Measurements from ENCODE around the gene SBNO2. TPM values are rescaled to one million over a fixed set of nuclear protein-coding genes. Genes with fewer than 3 reads are reported as not detected.

SBNO2 gene
- total and polyA plus RNA-seq, 2 donors (not counting 1 experiment from before 2014, with no cell fraction given): 42.8 to 83.3 TPM

GRCh38 chr19:1153891-1154730 lies 20.0 kb downstream of the SBNO2 start:
- no peak overlapping the region for H3K4me3 ChIP-seq (ENCODE audit: control extremely low read depth in 1 of 5, extremely low read depth in 1 of 5, insufficient read depth in 1 of 5, low read depth in 2 of 5, low read length in 4 of 5)
- no peaks in the 10 kb centered on the region for H3K4me1 Mint-ChIP-seq
- no peak overlapping the region for H3K27ac Mint-ChIP-seq
- H3K4me2 ChIP-seq (replicated peaks; ENCODE audit: low read depth, low read length, poor library complexity, severe bottlenecking): no peak overlapping the region
- ChIA-PET POLR2A (no interaction called here), CTCF (no interaction called here)
- intact Hi-C loops (cut with micrococcal nuclease): no loop called here
- H3K4me1 ChIP-seq (ENCODE audit: control insufficient read depth in 2 of 2, insufficient read depth in 2 of 2, low read length in 2 of 2): no peaks in the 10 kb centered on the region
- peaks cover 77% of the 10 kb centered on the region for H4K20me1 ChIP-seq (ENCODE audit: control insufficient read depth, insufficient read depth, low read length, poor library complexity, severe bottlenecking)
- H3K9me3 ChIP-seq (ENCODE audit: control extremely low read depth in 1 of 3, control insufficient read depth in 2 of 3, insufficient read depth in 1 of 3, low read length in 2 of 3): no peaks in the 10 kb centered on the region
- no peak for TF ChIP-seq EZH2 (IDR thresholded peaks at IDR 0.05; ENCODE audit: borderline replicate concordance, insufficient read depth, low read depth, low read length, poor library complexity, severe bottlenecking)
- TF ChIP-seq, protein P1, sequence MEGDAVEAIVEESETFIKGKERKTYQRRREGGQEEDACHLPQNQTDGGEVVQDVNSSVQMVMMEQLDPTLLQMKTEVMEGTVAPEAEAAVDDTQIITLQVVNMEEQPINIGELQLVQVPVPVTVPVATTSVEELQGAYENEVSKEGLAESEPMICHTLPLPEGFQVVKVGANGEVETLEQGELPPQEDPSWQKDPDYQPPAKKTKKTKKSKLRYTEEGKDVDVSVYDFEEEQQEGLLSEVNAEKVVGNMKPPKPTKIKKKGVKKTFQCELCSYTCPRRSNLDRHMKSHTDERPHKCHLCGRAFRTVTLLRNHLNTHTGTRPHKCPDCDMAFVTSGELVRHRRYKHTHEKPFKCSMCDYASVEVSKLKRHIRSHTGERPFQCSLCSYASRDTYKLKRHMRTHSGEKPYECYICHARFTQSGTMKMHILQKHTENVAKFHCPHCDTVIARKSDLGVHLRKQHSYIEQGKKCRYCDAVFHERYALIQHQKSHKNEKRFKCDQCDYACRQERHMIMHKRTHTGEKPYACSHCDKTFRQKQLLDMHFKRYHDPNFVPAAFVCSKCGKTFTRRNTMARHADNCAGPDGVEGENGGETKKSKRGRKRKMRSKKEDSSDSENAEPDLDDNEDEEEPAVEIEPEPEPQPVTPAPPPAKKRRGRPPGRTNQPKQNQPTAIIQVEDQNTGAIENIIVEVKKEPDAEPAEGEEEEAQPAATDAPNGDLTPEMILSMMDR (IDR thresholded peaks at IDR 0.05): no peak
- H3K9me3 Mint-ChIP-seq (ENCODE audit: insufficient read depth): no peaks in the 10 kb centered on the region
- no peak overlapping the region for H3K27ac ChIP-seq (ENCODE audit: low read length in 2 of 2)
- no peak overlapping the region for H2AFZ ChIP-seq (ENCODE audit: insufficient read depth, low read depth, low read length, poor library complexity, severe bottlenecking)
- WGBS (ENCODE audit: insufficient coverage): 98% methylated on average over 58 of the region's 58 CpGs
- no peaks in the 10 kb centered on the region for H3K27me3 ChIP-seq (replicated peaks in 1 of 4; ENCODE audit: control extremely low read depth in 1 of 4, control insufficient read depth in 3 of 4, insufficient read depth in 4 of 4, low read length in 3 of 4)
- H3K36me3 ChIP-seq (replicated peaks in 1 of 2; ENCODE audit: control extremely low read depth in 1 of 2, control insufficient read depth in 1 of 2, extremely low read depth in 1 of 2, insufficient read depth in 2 of 2, low read length in 1 of 2): peaks cover 0 to 24% of the 10 kb centered on the region in 2 experiments
- H3K9ac ChIP-seq (ENCODE audit: low read length): no peak overlapping the region
- no peak overlapping the region for H3K4me3 Mint-ChIP-seq
- ATAC-seq (ENCODE audit: low read depth): no peak
- no peak for DNase-seq
- H3K27me3 Mint-ChIP-seq: no peaks in the 10 kb centered on the region
- peaks cover 59% of the 10 kb centered on the region for H3K79me2 ChIP-seq (ENCODE audit: control insufficient read depth, insufficient read depth, low read length)

GRCh38 chr19:1151917-1152587 lies 22.0 kb downstream of the SBNO2 start:
- no peak for TF ChIP-seq EZH2 (IDR thresholded peaks at IDR 0.05; ENCODE audit: borderline replicate concordance, insufficient read depth, low read depth, low read length, poor library complexity, severe bottlenecking)
- TF ChIP-seq, protein P1 (IDR thresholded peaks at IDR 0.05): no peak
- H3K36me3 ChIP-seq (replicated peaks in 1 of 2; ENCODE audit: control extremely low read depth in 1 of 2, control insufficient read depth in 1 of 2, extremely low read depth in 1 of 2, insufficient read depth in 2 of 2, low read length in 1 of 2): peaks cover 0 to 25% of the 10 kb centered on the region in 2 experiments
- Mint-ChIP-seq H3K9me3 (ENCODE audit: insufficient read depth) (no peaks in the 10 kb centered on the region), H3K27me3 (no peaks in the 10 kb centered on the region), H3K4me3 (no peak overlapping the region), H3K27ac (no peak overlapping the region), H3K4me1 (no peaks in the 10 kb centered on the region)
- no peak overlapping the region for H2AFZ ChIP-seq (ENCODE audit: insufficient read depth, low read depth, low read length, poor library complexity, severe bottlenecking)
- H3K27ac ChIP-seq (ENCODE audit: low read length in 2 of 2): no peak overlapping the region
- peaks cover 59% of the 10 kb centered on the region for H4K20me1 ChIP-seq (ENCODE audit: control insufficient read depth, insufficient read depth, low read length, poor library complexity, severe bottlenecking)
- DNase-seq: no peak
- no peaks in the 10 kb centered on the region for H3K4me1 ChIP-seq (ENCODE audit: control insufficient read depth in 2 of 2, insufficient read depth in 2 of 2, low read length in 2 of 2)
- no peaks in the 10 kb centered on the region for H3K27me3 ChIP-seq (replicated peaks in 1 of 4; ENCODE audit: control extremely low read depth in 1 of 4, control insufficient read depth in 3 of 4, insufficient read depth in 4 of 4, low read length in 3 of 4)
- peaks cover 39% of the 10 kb centered on the region for H3K79me2 ChIP-seq (ENCODE audit: control insufficient read depth, insufficient read depth, low read length)
- WGBS (ENCODE audit: insufficient coverage): 99% methylated on average over 34 of the region's 35 CpGs
- H3K4me2 ChIP-seq (replicated peaks; ENCODE audit: low read depth, low read length, poor library complexity, severe bottlenecking): no peak overlapping the region
- no peak overlapping the region for H3K9ac ChIP-seq (ENCODE audit: low read length)
- intact Hi-C loops (cut with micrococcal nuclease): no loop called here
- POLR2A ChIA-PET: no interaction called here
- no peak overlapping the region for H3K4me3 ChIP-seq (ENCODE audit: control extremely low read depth in 1 of 5, extremely low read depth in 1 of 5, insufficient read depth in 1 of 5, low read depth in 2 of 5, low read length in 4 of 5)
- no peak for ATAC-seq (ENCODE audit: low read depth)
- H3K9me3 ChIP-seq (ENCODE audit: control extremely low read depth in 1 of 3, control insufficient read depth in 2 of 3, insufficient read depth in 1 of 3, low read length in 2 of 3): no peaks in the 10 kb centered on the region
- CTCF ChIA-PET: no interaction called here
